ENCODE results near the gene SLC6A3. TPM values are rescaled to one million over a fixed set of nuclear protein-coding genes. Genes with fewer than 3 reads are reported as not detected.

SLC6A3 gene
- polyA plus RNA-seq, 3 donors = not detected

DNA sequence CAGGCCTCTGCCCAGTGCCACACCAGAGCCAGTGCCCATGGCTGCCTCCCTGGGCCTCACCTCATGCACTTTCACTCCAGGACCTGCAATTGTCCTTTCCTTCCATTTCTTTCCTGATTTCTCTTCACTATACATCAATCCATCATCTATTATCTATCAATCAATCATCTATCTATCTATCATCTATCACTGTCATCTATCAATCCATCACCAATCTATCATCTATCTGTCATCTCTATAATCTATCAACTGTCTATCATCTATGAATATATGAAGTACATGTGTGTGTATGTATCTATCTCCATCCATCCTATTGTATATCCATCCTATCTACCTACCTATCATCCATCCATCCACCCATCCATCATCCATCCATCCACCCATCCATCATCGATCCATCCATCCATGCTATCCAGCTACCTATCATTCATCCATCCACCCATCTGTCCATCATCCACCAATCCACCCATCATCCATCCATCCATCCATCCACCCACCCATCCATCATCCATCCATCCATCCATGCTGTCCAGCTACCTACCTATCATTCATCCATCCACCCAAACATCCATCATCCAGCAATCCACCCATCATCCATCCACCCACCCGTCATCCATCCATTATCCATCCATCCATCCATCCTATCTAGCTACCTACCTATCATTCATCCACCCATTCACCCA, 26.9 kb downstream of the SLC6A3 start:
- Histone ChIP-seq H3K4me3 (replicated peaks in 1 of 3; ENCODE audit: low read depth in 2 of 3, low read length in 3 of 3) (no peak overlapping the region), H3K79me2 (ENCODE audit: insufficient read depth, low read length) (no peaks in the 10 kb centered on the region), H3K9ac (ENCODE audit: insufficient read depth, low read length, poor library complexity, severe bottlenecking) (no peak overlapping the region), H3K27me3 (ENCODE audit: control insufficient read depth in 2 of 2, insufficient read depth in 2 of 2, low read length in 2 of 2) (no peaks in the 10 kb centered on the region), H3K4me2 (replicated peaks; ENCODE audit: extremely low read depth, low read length, poor library complexity, severe bottlenecking) (no peak overlapping the region), H4K20me1 (ENCODE audit: insufficient read depth, low read length) (no peaks in the 10 kb centered on the region), H3K36me3 (replicated peaks in 1 of 2; ENCODE audit: control insufficient read depth in 1 of 2, insufficient read depth in 2 of 2, low read length in 2 of 2) (no peaks in the 10 kb centered on the region), H3K27ac (ENCODE audit: low read depth in 1 of 2, low read length in 2 of 2) (no peak overlapping the region), H3K4me1 (ENCODE audit: control insufficient read depth in 1 of 2, insufficient read depth in 2 of 2, low read length in 2 of 2) (no peaks in the 10 kb centered on the region), H2AFZ (ENCODE audit: insufficient read depth, low read depth, low read length, poor library complexity, severe bottlenecking) (no peak overlapping the region), H3K9me3 (replicated peaks in 1 of 2; ENCODE audit: control insufficient read depth in 1 of 2, insufficient read depth in 1 of 2, low read length in 2 of 2) (no peaks in the 10 kb centered on the region)
- TF ChIP-seq, protein P1, sequence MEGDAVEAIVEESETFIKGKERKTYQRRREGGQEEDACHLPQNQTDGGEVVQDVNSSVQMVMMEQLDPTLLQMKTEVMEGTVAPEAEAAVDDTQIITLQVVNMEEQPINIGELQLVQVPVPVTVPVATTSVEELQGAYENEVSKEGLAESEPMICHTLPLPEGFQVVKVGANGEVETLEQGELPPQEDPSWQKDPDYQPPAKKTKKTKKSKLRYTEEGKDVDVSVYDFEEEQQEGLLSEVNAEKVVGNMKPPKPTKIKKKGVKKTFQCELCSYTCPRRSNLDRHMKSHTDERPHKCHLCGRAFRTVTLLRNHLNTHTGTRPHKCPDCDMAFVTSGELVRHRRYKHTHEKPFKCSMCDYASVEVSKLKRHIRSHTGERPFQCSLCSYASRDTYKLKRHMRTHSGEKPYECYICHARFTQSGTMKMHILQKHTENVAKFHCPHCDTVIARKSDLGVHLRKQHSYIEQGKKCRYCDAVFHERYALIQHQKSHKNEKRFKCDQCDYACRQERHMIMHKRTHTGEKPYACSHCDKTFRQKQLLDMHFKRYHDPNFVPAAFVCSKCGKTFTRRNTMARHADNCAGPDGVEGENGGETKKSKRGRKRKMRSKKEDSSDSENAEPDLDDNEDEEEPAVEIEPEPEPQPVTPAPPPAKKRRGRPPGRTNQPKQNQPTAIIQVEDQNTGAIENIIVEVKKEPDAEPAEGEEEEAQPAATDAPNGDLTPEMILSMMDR (IDR thresholded peaks at IDR 0.05) = no peak
- no peaks in the 10 kb centered on the region for H3K36me3 Mint-ChIP-seq
- no peak overlapping the region for H3K4me3 Mint-ChIP-seq
- H3K9me3 Mint-ChIP-seq = peaks cover 0 to 8% (median 3%) of the 10 kb centered on the region in 7 donors
- H3K27ac Mint-ChIP-seq = no peak overlapping the region
- intact Hi-C loops (cut with micrococcal nuclease) = no loop called here
- H3K27me3 Mint-ChIP-seq (ENCODE audit: low read depth in 3 of 3) = peaks cover 0 to 9% (median 1%) of the 10 kb centered on the region in 3 donors
- H3K4me1 Mint-ChIP-seq = no peaks in the 10 kb centered on the region
- DNase-seq = no peak
- WGBS (ENCODE audit: insufficient coverage) = 95% methylated on average over 2 of the region's 2 CpGs

DNA sequence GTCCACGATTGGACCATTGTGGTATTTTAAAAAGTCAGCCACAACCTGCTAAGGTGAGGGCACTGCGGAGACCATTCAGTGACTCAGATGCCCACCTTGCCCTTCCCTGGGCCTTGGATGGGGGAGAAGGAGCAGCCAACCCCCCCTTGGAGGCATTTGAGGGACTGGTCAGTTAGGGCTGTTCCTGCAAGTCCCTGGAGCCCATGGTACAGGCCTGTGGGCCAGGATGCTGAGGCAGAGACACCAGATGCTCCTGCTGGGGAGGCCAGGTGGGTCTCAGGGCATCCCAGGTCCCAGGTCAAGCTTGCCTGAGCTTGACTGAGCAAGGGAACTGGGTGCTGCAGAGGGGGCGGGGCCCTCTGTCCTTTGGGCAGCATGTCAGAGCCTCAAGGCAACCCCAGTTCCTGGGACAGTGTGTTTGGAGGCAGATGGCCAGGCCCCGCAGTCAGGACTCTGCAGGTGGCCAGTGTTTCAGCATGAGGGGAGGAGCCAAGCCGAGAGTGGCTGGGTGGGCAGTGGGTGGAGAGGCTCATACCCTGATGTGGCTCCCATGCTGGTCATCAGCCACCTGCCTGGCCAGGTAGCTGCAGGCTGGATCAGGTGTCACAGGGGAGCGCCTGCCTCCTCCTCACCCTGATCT, 27.5 kb downstream of the SLC6A3 start:
- Histone ChIP-seq H3K4me3 (replicated peaks in 1 of 3; ENCODE audit: low read depth in 2 of 3, low read length in 3 of 3) (no peak overlapping the region), H3K27ac (ENCODE audit: low read depth in 1 of 2, low read length in 2 of 2) (no peak overlapping the region), H3K4me2 (replicated peaks; ENCODE audit: extremely low read depth, low read length, poor library complexity, severe bottlenecking) (no peak overlapping the region), H3K9me3 (replicated peaks in 1 of 2; ENCODE audit: control insufficient read depth in 1 of 2, insufficient read depth in 1 of 2, low read length in 2 of 2) (no peaks in the 10 kb centered on the region), H3K27me3 (ENCODE audit: control insufficient read depth in 2 of 2, insufficient read depth in 2 of 2, low read length in 2 of 2) (no peaks in the 10 kb centered on the region), H3K36me3 (replicated peaks in 1 of 2; ENCODE audit: control insufficient read depth in 1 of 2, insufficient read depth in 2 of 2, low read length in 2 of 2) (no peaks in the 10 kb centered on the region), H3K79me2 (ENCODE audit: insufficient read depth, low read length) (no peaks in the 10 kb centered on the region), H3K9ac (ENCODE audit: insufficient read depth, low read length, poor library complexity, severe bottlenecking) (no peak overlapping the region), H3K4me1 (ENCODE audit: control insufficient read depth in 1 of 2, insufficient read depth in 2 of 2, low read length in 2 of 2) (no peaks in the 10 kb centered on the region), H4K20me1 (ENCODE audit: insufficient read depth, low read length) (no peaks in the 10 kb centered on the region), H2AFZ (ENCODE audit: insufficient read depth, low read depth, low read length, poor library complexity, severe bottlenecking) (no peak overlapping the region)
- no peak for DNase-seq
- no peak overlapping the region for H3K4me3 Mint-ChIP-seq
- H3K27ac Mint-ChIP-seq = no peak overlapping the region
- H3K27me3 Mint-ChIP-seq (ENCODE audit: low read depth in 3 of 3) = peaks cover 1 to 10% (median 2%) of the 10 kb centered on the region in 3 donors
- TF ChIP-seq, protein P1 (IDR thresholded peaks at IDR 0.05) = no peak
- 76% methylated on average over 5 of the region's 6 CpGs for WGBS (ENCODE audit: insufficient coverage)
- intact Hi-C loops (cut with micrococcal nuclease) = no loop called here
- H3K36me3 Mint-ChIP-seq = no peaks in the 10 kb centered on the region
- H3K9me3 Mint-ChIP-seq = peaks cover 0 to 8% (median 3%) of the 10 kb centered on the region in 7 donors
- H3K4me1 Mint-ChIP-seq = no peaks in the 10 kb centered on the region
